Vagina (tissue), 2 donors: ENCODE results near the gene BACH1.

Experiments used
- POLR2AphosphoS5 ChIP-seq, 2 donors: sonication (generic); formaldehyde crosslinking; IDR thresholded peaks; one replicate each; pipeline ENCODE4 v1.9.0; 2017; ENCODE audit warnings: antibody characterized with exemption in 2 of 2, mild to moderate bottlenecking in 2 of 2, low read depth in 1 of 2; ENCODE audit not compliant: insufficient read depth in 1 of 2
- TF ChIP-seq, protein P1 (sequence below), 3 experiments: fragments of 450-650 bp in 2 of 3; fragments of 200-600 bp in 1 of 3; sonication (generic) in 1 of 3; IDR thresholded peaks; one replicate each; pipeline ENCODE4 v1.5.1; 2017 to 2019; ENCODE audit warnings: antibody characterized with exemption in 3 of 3, mild to moderate bottlenecking in 2 of 3, moderate library complexity in 2 of 3

DNA sequence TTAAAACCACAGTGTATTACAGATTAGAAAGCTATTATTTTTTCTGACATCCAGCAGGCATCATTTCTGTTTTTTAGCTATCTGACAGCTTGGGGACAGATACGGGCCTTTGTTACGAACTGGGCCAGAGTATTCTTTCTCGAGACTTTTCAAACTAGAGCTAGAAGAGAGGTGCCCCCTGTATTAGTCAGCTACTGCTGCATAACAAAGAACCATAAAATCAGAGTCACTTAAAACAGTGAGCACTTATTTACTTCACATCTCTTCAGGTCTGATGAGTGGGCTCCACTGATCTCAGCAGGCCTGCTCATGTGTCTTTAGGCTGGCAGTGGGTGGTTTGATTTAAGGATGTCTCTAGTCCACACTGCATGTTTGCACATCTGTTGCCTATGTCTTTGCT, 67.8 kb downstream of the BACH1 start:
- TF ChIP-seq, protein P1, sequence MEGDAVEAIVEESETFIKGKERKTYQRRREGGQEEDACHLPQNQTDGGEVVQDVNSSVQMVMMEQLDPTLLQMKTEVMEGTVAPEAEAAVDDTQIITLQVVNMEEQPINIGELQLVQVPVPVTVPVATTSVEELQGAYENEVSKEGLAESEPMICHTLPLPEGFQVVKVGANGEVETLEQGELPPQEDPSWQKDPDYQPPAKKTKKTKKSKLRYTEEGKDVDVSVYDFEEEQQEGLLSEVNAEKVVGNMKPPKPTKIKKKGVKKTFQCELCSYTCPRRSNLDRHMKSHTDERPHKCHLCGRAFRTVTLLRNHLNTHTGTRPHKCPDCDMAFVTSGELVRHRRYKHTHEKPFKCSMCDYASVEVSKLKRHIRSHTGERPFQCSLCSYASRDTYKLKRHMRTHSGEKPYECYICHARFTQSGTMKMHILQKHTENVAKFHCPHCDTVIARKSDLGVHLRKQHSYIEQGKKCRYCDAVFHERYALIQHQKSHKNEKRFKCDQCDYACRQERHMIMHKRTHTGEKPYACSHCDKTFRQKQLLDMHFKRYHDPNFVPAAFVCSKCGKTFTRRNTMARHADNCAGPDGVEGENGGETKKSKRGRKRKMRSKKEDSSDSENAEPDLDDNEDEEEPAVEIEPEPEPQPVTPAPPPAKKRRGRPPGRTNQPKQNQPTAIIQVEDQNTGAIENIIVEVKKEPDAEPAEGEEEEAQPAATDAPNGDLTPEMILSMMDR (IDR thresholded peaks at IDR 0.05): no peak
- no peak for TF ChIP-seq POLR2AphosphoS5 (IDR thresholded peaks at IDR 0.05; ENCODE audit: insufficient read depth in 1 of 2, low read depth in 1 of 2)
